Measurements from ENCODE around the gene UBL7. TPM values are rescaled to one million over a fixed set of nuclear protein-coding genes. Genes with fewer than 3 reads are reported as not detected.

UBL7 gene
- total RNA-seq, 1 donor from 2014 or later, result 65.2 TPM

DNA sequence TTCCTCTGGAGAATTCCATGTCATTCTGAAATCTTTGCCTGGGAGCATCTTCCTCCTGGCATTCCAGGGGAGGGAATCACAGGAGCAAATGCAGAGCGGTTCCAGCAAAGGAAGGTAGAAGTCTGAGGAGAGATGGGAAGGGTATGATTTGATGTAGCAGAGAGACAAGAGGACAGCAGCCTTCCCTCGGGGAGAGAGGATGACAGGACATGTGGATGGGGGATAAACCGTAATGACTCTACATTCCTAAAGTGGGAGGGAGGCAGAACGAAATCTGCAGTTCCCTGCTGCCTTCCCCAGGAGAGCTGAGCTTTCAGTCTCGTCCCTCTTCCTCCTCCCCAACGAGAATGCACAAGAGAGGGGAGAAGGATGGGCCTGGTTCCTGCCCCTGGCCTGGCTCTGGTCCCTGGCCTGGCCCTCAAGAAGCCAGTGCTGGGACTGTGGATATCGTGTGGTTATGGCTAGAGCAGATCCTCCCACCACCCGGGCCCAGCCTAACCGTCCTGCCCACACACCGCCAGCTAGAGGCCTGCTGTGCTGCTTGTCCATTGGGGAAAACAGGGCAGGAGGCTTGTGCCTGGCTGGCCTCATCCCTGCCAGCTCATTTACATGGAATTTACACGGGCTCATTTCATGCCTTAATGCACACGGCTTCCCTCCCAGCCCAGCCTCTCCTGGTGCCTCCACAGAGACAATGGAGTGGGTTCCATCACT lies 53.8 kb downstream of the UBL7 start:
- H3K4me3 ChIP-seq (ENCODE audit: low read depth, low read length), result no peak overlapping the region
- DNase-seq (ENCODE audit: low read depth), result peak; percentile 91
- TF ChIP-seq, protein P1, sequence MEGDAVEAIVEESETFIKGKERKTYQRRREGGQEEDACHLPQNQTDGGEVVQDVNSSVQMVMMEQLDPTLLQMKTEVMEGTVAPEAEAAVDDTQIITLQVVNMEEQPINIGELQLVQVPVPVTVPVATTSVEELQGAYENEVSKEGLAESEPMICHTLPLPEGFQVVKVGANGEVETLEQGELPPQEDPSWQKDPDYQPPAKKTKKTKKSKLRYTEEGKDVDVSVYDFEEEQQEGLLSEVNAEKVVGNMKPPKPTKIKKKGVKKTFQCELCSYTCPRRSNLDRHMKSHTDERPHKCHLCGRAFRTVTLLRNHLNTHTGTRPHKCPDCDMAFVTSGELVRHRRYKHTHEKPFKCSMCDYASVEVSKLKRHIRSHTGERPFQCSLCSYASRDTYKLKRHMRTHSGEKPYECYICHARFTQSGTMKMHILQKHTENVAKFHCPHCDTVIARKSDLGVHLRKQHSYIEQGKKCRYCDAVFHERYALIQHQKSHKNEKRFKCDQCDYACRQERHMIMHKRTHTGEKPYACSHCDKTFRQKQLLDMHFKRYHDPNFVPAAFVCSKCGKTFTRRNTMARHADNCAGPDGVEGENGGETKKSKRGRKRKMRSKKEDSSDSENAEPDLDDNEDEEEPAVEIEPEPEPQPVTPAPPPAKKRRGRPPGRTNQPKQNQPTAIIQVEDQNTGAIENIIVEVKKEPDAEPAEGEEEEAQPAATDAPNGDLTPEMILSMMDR (IDR thresholded peaks at IDR 0.05; ENCODE audit: insufficient read depth, low read length, poor library complexity, severe bottlenecking), result peak; percentile 21
- H3K36me3 ChIP-seq (ENCODE audit: control insufficient read depth, insufficient read depth, low read length), result peaks cover 3% of the 10 kb centered on the region
- H3K27me3 ChIP-seq (ENCODE audit: control insufficient read depth, insufficient read depth, low read length), result no peaks in the 10 kb centered on the region

DNA sequence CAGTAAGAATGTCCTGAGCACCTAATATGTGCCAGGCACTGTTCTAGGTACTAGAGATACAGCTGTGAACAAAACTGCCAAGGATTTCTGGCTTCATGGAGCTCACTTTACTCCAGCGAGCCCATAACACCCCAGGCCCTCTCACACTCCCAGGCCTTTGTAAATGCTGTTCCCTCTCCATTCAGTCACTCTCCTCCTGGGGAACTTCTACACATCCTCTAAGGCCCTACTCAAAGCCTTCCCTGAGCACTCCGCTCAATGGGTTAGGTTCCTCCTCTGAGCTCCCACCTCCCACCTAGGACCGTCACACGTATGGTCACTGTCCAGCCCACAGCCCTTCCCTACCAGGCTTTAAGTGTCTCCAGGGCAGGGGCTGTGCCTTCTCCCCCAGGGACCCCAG lies 54.4 kb downstream of the UBL7 start:
- TF ChIP-seq, protein P1 (IDR thresholded peaks at IDR 0.05; ENCODE audit: insufficient read depth, low read length, poor library complexity, severe bottlenecking), result no peak
- DNase-seq (ENCODE audit: low read depth), result no peak
- H3K4me3 ChIP-seq (ENCODE audit: low read depth, low read length), result no peak overlapping the region
- no peaks in the 10 kb centered on the region for H3K27me3 ChIP-seq (ENCODE audit: control insufficient read depth, insufficient read depth, low read length)
- H3K36me3 ChIP-seq (ENCODE audit: control insufficient read depth, insufficient read depth, low read length), result peaks cover 1% of the 10 kb centered on the region

DNA sequence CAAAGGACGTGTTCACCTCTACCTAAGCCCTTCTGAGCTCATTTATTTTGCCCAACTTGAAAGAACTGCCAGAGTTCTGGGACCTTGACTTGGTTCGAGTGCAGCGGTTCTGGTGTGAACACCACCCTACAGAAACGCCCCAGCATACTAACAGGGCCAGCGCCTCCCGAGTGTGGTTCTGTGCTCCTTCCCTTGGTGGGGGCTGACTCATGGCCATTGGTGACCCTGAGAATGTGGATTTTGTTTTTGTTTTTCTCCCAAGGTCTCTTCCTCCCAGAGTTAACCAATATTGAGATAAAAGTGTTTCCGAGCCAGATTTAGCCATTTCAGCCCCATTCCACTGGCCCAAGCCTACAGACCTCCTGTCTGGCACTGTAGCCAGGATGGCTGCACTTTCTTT lies 55.1 kb downstream of the UBL7 start:
- no peak overlapping the region for H3K4me3 ChIP-seq (ENCODE audit: low read depth, low read length)
- H3K27me3 ChIP-seq (ENCODE audit: control insufficient read depth, insufficient read depth, low read length), result no peaks in the 10 kb centered on the region
- H3K36me3 ChIP-seq (ENCODE audit: control insufficient read depth, insufficient read depth, low read length), result peaks cover 1% of the 10 kb centered on the region
- TF ChIP-seq, protein P1 (IDR thresholded peaks at IDR 0.05; ENCODE audit: insufficient read depth, low read length, poor library complexity, severe bottlenecking), result no peak
- DNase-seq (ENCODE audit: low read depth), result no peak

DNA sequence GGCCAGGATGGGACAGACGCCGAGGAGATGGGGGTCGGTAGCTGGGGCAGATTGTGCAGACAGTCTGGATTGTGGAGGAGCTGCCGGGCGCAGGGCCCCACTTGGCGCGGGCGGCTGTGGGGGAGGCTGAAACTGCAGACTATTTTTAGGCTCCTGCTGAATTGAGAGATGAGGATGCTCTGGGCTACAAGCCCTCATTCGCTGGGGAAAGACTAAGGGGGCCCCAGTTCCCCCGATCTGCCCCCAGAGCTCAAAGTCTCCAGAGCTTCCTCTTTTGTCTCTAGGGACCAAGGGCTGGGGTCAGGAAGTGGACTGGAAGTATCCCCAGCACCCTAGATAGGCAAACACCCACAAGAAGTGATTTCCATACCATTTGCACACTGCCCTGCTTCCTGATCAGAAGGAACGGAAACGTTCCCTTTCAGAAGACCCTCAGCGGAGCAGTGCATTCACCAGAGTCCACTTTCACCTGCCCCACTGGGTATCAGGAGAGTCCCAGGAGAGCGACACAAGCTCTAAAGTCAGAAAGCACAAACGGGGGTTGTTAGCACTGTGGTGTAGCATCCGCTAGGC lies 56.9 kb downstream of the UBL7 start:
- no peak overlapping the region for H3K4me3 ChIP-seq (ENCODE audit: low read depth, low read length)
- no peaks in the 10 kb centered on the region for H3K27me3 ChIP-seq (ENCODE audit: control insufficient read depth, insufficient read depth, low read length)
- TF ChIP-seq, protein P1 (IDR thresholded peaks at IDR 0.05; ENCODE audit: insufficient read depth, low read length, poor library complexity, severe bottlenecking), result no peak
- no peak for DNase-seq (ENCODE audit: low read depth)
- H3K36me3 ChIP-seq (ENCODE audit: control insufficient read depth, insufficient read depth, low read length), result no peaks in the 10 kb centered on the region

DNA sequence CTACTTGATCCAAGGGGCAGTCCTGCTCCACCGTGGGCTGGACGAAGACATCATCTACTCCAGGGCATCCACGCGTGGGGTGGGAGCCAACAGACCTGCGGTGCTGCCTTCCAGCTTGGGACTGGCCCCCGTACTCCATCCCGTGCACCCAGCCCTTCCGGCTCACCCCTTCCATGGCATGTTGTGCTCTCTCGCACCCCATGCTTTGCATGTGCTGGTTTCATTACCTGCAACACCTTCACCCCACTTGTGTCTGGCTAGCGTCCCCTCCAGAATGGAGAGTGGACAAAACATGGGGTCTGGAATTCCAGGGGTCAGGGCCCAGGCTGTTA lies 57.4 kb downstream of the UBL7 start:
- no peak for DNase-seq (ENCODE audit: low read depth)
- Histone ChIP-seq H3K36me3 (ENCODE audit: control insufficient read depth, insufficient read depth, low read length) (no peaks in the 10 kb centered on the region), H3K27me3 (ENCODE audit: control insufficient read depth, insufficient read depth, low read length) (no peaks in the 10 kb centered on the region), H3K4me3 (ENCODE audit: low read depth, low read length) (no peak overlapping the region)
- TF ChIP-seq, protein P1 (IDR thresholded peaks at IDR 0.05; ENCODE audit: insufficient read depth, low read length, poor library complexity, severe bottlenecking), result no peak

Data from kidney epithelial cell (primary cell).